Panc1 (cell line): Measurements from ENCODE around the gene GPR137. TPM values are rescaled to one million over a fixed set of nuclear protein-coding genes. Genes with fewer than 3 reads are reported as not detected.

Experiments
- ATAC-seq: fragments of 200-7000 bp; cut with Tn5 transposase; 2 replicates; pipeline ENCODE4 v1.9.1; 2020; ENCODE audit warnings: mild to moderate bottlenecking, moderate library complexity
- BruUV-seq: library from RNA; stranded (reverse); fragments of 400-500 nt; replicated peaks from 2 replicates; lab custom pipeline; 2021; lab: Mats Ljungman, UMichigan
- CTCF ChIA-PET: fragments of 300-600 bp; sonication (Branson Sonifier 250); formaldehyde crosslinking; loops from one replicate; lab custom pipeline; 2022; ENCODE audit warnings: antibody characterized with exemption; lab: Charles Lee
- POLR2A ChIA-PET: fragments of 300-600 bp; sonication (Branson Sonifier 250); formaldehyde crosslinking; loops from one replicate; lab custom pipeline; 2022; ENCODE audit warnings: antibody characterized with exemption; lab: Charles Lee
- DNase-seq: peaks from one replicate; pipeline ENCODE4 v3.0.0-alpha.2; 2010; ENCODE audit warnings: low read depth, low spot score
- H3K27ac ChIP-seq: 2 replicates; pipeline ENCODE4 v1.5.1; 2011; ENCODE audit warnings: mild to moderate bottlenecking, low read length, inconsistent platforms
- H3K27me3 ChIP-seq: fragments of 200-500 bp; sonication (Bioruptor generic); 2 replicates; pipeline ENCODE4 v1.6.0; 2014; ENCODE audit warnings: low read length, inconsistent platforms; ENCODE audit not compliant: control insufficient read depth, insufficient read depth
- H3K36me3 ChIP-seq: fragments of 200-500 bp; sonication (Bioruptor generic); 2 replicates; pipeline ENCODE4 v1.5.1; 2014; ENCODE audit warnings: inconsistent platforms, mild to moderate bottlenecking, low read length, moderate library complexity; ENCODE audit not compliant: control insufficient read depth, insufficient read depth
- H3K4me1 ChIP-seq: 2 replicates; pipeline ENCODE4 v1.5.1; 2011; ENCODE audit warnings: inconsistent platforms, mild to moderate bottlenecking, low read length, moderate library complexity; ENCODE audit not compliant: control insufficient read depth, insufficient read depth
- H3K4me3 ChIP-seq, 2 experiments: 2 replicates each; pipeline ENCODE4 v1.5.1; 2011 to 2012; ENCODE audit warnings: low read depth in 2 of 2, low read length in 2 of 2, mild to moderate bottlenecking in 2 of 2, inconsistent platforms in 1 of 2, moderate library complexity in 1 of 2
- H3K9me3 ChIP-seq: fragments of 200-500 bp; sonication (Bioruptor generic); 2 replicates; pipeline ENCODE4 v1.5.1; 2014; ENCODE audit warnings: low read depth, mild to moderate bottlenecking, inconsistent platforms, low read length, moderate library complexity; ENCODE audit not compliant: control insufficient read depth, insufficient read depth
- POLR2AphosphoS5 ChIP-seq: IDR thresholded peaks from 2 replicates; pipeline ENCODE4 v1.6.1; 2012; ENCODE audit warnings: mild to moderate bottlenecking, low read depth, low read length, moderate library complexity
- SIN3A ChIP-seq: IDR thresholded peaks from 2 replicates; pipeline ENCODE4 v1.6.1; 2012; ENCODE audit warnings: low read depth, mild to moderate bottlenecking, low read length, moderate library complexity, borderline replicate concordance; ENCODE audit not compliant: insufficient read depth
- TCF7L2 ChIP-seq: IDR thresholded peaks from 2 replicates; pipeline ENCODE4 v1.6.1; 2011; ENCODE audit warnings: mild to moderate bottlenecking, low read depth, low read length, inconsistent platforms
- in situ Hi-C: cut with HindIII; loops from 2 replicates; pipeline ENCODE4 v1.10.0; 2016; ENCODE audit warnings: low sequenced_read_pairs, low pct_unique_long_range_greater_than_20kb
- intact Hi-C: fragments of 100-400 bp; cut with micrococcal nuclease; formaldehyde crosslinking; loops from one replicate; pipeline ENCODE4 v1.10.0; 2022; ENCODE audit not compliant: unreplicated experiment
- total RNA-seq: library from RNA; stranded (reverse); gene quantifications from one replicate; pipeline ENCODE4 v1.2.1, GENCODE V29; 2021; ENCODE audit not compliant: unreplicated experiment
- TF ChIP-seq, protein P1 (sequence below), 2 experiments: IDR thresholded peaks; 2 replicates each; pipeline ENCODE4 v1.6.1; 2011 to 2012; ENCODE audit warnings: low read depth in 2 of 2, control low read depth in 1 of 2, low read length in 1 of 2, mild to moderate bottlenecking in 1 of 2, moderate library complexity in 1 of 2; ENCODE audit not compliant: insufficient read depth in 1 of 2
- TF ChIP-seq, protein P2 (sequence below): fragments of 450-650 bp; IDR thresholded peaks from 2 replicates; pipeline ENCODE4 v1.5.1; 2017; ENCODE audit warnings: mild to moderate bottlenecking

Gene GPR137
- total RNA-seq, 1 experiment from 2014 or later, result 183 TPM

DNA sequence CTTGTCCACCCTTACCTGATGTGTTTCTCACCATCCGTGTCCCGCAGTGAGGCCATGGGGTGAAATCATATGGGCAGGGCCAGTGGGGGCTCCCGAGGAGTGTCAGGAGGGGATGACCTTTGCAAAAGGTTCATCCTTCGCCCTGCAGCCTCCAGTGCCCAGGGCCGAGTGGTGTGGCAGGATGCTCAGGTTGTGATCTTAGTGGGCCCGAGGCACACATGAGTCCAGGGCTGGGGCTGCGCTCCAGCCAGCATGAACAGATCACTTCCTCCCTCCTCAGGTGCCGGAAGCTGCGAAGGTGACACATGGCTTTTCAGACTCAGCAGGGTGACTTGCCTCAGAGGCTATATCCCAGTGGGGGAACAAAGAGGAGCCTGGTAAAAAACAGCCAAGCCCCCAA is 47.6 kb upstream of the GPR137 start:
- ChIA-PET CTCF (interaction anchor here (0.7 kb wide), 1 partner anchor 14 kb away, joined by 3 read pairs; the partner anchor contains the start of gene PLCB3), POLR2A (no interaction called here)
- intact Hi-C loops, result no loop called here

DNA sequence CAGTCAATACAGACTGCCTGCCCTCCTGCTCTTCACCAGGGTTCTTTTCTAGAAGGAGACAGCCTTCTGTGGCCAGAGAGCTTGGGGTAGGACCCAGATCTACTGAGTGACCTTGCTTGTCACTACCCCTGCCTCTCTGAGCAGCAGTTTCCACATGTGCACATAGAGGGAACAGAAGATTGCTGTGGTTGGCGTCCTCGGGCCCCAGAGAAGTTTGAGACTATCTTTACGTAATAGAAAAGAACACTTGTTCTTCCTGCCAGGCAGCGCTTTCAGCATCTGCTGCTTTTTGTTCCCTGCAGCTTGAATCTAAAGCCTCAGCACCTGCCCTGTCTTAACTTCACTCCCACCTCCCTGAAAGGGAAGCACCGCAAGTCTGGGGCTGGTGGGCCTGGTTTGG is 46.6 kb upstream of the GPR137 start:
- Histone ChIP-seq H3K27ac (no peak overlapping the region), H3K4me1 (peaks cover 24% of the 10 kb centered on the region), H3K4me3 (no peak overlapping the region), H3K9me3 (no peaks in the 10 kb centered on the region), H3K27me3 (no peaks in the 10 kb centered on the region), H3K36me3 (no peaks in the 10 kb centered on the region; the same call in 1 of the 2 replicates)
- BruUV-seq, result no TSS peak
- intact Hi-C loops, result no loop called here
- in situ Hi-C loops, result no loop called here
- ChIA-PET POLR2A (interaction anchor here (0.6 kb wide), 1 partner anchor 270 kb away, joined by 3 read pairs; no protein-coding TSS in a partner anchor), CTCF (no interaction called here)
- no peak for ATAC-seq
- DNase-seq, result no peak
- TF ChIP-seq TCF7L2, result no peak
- TF ChIP-seq, protein P1, sequence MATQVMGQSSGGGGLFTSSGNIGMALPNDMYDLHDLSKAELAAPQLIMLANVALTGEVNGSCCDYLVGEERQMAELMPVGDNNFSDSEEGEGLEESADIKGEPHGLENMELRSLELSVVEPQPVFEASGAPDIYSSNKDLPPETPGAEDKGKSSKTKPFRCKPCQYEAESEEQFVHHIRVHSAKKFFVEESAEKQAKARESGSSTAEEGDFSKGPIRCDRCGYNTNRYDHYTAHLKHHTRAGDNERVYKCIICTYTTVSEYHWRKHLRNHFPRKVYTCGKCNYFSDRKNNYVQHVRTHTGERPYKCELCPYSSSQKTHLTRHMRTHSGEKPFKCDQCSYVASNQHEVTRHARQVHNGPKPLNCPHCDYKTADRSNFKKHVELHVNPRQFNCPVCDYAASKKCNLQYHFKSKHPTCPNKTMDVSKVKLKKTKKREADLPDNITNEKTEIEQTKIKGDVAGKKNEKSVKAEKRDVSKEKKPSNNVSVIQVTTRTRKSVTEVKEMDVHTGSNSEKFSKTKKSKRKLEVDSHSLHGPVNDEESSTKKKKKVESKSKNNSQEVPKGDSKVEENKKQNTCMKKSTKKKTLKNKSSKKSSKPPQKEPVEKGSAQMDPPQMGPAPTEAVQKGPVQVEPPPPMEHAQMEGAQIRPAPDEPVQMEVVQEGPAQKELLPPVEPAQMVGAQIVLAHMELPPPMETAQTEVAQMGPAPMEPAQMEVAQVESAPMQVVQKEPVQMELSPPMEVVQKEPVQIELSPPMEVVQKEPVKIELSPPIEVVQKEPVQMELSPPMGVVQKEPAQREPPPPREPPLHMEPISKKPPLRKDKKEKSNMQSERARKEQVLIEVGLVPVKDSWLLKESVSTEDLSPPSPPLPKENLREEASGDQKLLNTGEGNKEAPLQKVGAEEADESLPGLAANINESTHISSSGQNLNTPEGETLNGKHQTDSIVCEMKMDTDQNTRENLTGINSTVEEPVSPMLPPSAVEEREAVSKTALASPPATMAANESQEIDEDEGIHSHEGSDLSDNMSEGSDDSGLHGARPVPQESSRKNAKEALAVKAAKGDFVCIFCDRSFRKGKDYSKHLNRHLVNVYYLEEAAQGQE (IDR thresholded peaks at IDR 0.05; ENCODE audit: insufficient read depth in 1 of 2, low read depth in 2 of 2, low read length in 1 of 2), result no peak
- TF ChIP-seq SIN3A, result no peak
- TF ChIP-seq, protein P2, sequence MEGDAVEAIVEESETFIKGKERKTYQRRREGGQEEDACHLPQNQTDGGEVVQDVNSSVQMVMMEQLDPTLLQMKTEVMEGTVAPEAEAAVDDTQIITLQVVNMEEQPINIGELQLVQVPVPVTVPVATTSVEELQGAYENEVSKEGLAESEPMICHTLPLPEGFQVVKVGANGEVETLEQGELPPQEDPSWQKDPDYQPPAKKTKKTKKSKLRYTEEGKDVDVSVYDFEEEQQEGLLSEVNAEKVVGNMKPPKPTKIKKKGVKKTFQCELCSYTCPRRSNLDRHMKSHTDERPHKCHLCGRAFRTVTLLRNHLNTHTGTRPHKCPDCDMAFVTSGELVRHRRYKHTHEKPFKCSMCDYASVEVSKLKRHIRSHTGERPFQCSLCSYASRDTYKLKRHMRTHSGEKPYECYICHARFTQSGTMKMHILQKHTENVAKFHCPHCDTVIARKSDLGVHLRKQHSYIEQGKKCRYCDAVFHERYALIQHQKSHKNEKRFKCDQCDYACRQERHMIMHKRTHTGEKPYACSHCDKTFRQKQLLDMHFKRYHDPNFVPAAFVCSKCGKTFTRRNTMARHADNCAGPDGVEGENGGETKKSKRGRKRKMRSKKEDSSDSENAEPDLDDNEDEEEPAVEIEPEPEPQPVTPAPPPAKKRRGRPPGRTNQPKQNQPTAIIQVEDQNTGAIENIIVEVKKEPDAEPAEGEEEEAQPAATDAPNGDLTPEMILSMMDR, result no peak
- TF ChIP-seq POLR2AphosphoS5, result no peak

More for the DNA sequence above, 47.6 kb upstream of the GPR137 start:
- no peak overlapping the region for H3K4me3 ChIP-seq
- H3K27ac ChIP-seq, result no peak overlapping the region
- no peaks in the 10 kb centered on the region; the same call in 1 of the 2 replicates for H3K36me3 ChIP-seq
- H3K4me1 ChIP-seq, result peaks cover 22% of the 10 kb centered on the region
- TF ChIP-seq SIN3A (no peak), TCF7L2 (no peak), POLR2AphosphoS5 (no peak)
- TF ChIP-seq, protein P1 (IDR thresholded peaks at IDR 0.05; ENCODE audit: insufficient read depth in 1 of 2, low read depth in 2 of 2, low read length in 1 of 2), result no peak
- TF ChIP-seq, protein P2, result no peak
- no peaks in the 10 kb centered on the region for H3K27me3 ChIP-seq
- in situ Hi-C loops, result no loop called here
- ATAC-seq (no peak), DNase-seq (no peak)
- BruUV-seq, result no TSS peak
- H3K9me3 ChIP-seq, result no peaks in the 10 kb centered on the region
